Caco-2 (cell line): ENCODE measurements around the gene TMEM91. TPM values are rescaled to one million over a fixed set of nuclear protein-coding genes. Genes with fewer than 3 reads are reported as not detected.

Source experiments
- BruUV-seq: library from RNA; stranded (reverse); fragments of 400-500 nt; replicated peaks from 2 replicates; lab custom pipeline; 2021; lab: Mats Ljungman, UMichigan
- CTCF ChIA-PET: fragments of 300-600 bp; sonication (Branson Sonifier 250); formaldehyde crosslinking; loops from one replicate; lab custom pipeline; 2022; ENCODE audit warnings: antibody characterized with exemption; lab: Charles Lee
- POLR2A ChIA-PET: fragments of 300-600 bp; sonication (Branson Sonifier 250); formaldehyde crosslinking; loops from one replicate; lab custom pipeline; 2022; ENCODE audit warnings: antibody characterized with exemption; lab: Charles Lee
- DNase-seq, 2 experiments: peaks; one replicate each; pipeline versions ENCODE4 v3.0.0 to v3.0.0-alpha.2; 2020 to 2022
- H3K27me3 ChIP-seq: replicated peaks from 2 replicates; pipeline ENCODE4 v1.6.0; 2011; ENCODE audit warnings: low read length; ENCODE audit not compliant: control insufficient read depth, insufficient read depth
- H3K36me3 ChIP-seq: 2 replicates; pipeline ENCODE4 v1.5.1; 2011; ENCODE audit warnings: low read length; ENCODE audit not compliant: control insufficient read depth, insufficient read depth
- H3K4me1 ChIP-seq: fragments of 250-450 bp; sonication (Bioruptor Pico); 2 replicates; pipeline ENCODE4 v1.5.1; 2020; ENCODE audit warnings: mild to moderate bottlenecking
- H3K4me3 ChIP-seq: 2 replicates; pipeline ENCODE4 v1.5.1; 2011; ENCODE audit warnings: low read depth, mild to moderate bottlenecking, control low read depth, low read length
- H3K9me3 ChIP-seq: fragments of 250-450 bp; sonication (Bioruptor Pico); 2 replicates; pipeline ENCODE4 v1.5.1; 2020; ENCODE audit warnings: mild to moderate bottlenecking, moderate library complexity
- H3K27ac Mint-ChIP-seq: one replicate; pipeline ENCODE4 v1.8.0; 2022; ENCODE audit warnings: mixed read lengths; ENCODE audit not compliant: unreplicated experiment
- H3K27me3 Mint-ChIP-seq: one replicate; pipeline ENCODE4 v1.8.0; 2022; ENCODE audit warnings: mixed read lengths; ENCODE audit not compliant: insufficient read depth, unreplicated experiment
- H3K36me3 Mint-ChIP-seq: one replicate; pipeline ENCODE4 v1.8.0; 2022; ENCODE audit warnings: mild to moderate bottlenecking, mixed read lengths; ENCODE audit not compliant: insufficient read depth, unreplicated experiment
- H3K4me1 Mint-ChIP-seq: one replicate; pipeline ENCODE4 v1.8.0; 2022; ENCODE audit warnings: low read depth, mixed read lengths; ENCODE audit not compliant: unreplicated experiment
- H3K4me3 Mint-ChIP-seq: one replicate; pipeline ENCODE4 v1.8.0; 2022; ENCODE audit warnings: mild to moderate bottlenecking, moderate library complexity, mixed read lengths; ENCODE audit not compliant: unreplicated experiment
- H3K9me3 Mint-ChIP-seq: one replicate; pipeline ENCODE4 v1.8.0; 2022; ENCODE audit warnings: mixed read lengths; ENCODE audit not compliant: unreplicated experiment
- intact Hi-C: fragments of 100-400 bp; cut with micrococcal nuclease; formaldehyde crosslinking; loops from one replicate; pipeline ENCODE4 v1.10.0; 2022; ENCODE audit not compliant: unreplicated experiment
- total RNA-seq: library from RNA; stranded (reverse); gene quantifications from 2 replicates; pipeline ENCODE4 v1.2.3, GENCODE V29; 2022
- TF ChIP-seq, protein P1 (sequence below), 2 experiments: fragments of 200-600 bp in 1 of 2; IDR thresholded peaks; 1 replicate in 1 of 2; 2 replicates in 1 of 2; pipeline versions ENCODE4 v1.5.1 to v1.8.0; 2011 to 2022; ENCODE audit warnings: antibody characterized with exemption in 1 of 2, control low read depth in 1 of 2, inconsistent platforms in 1 of 2, low read depth in 1 of 2, low read length in 1 of 2, mild to moderate bottlenecking in 1 of 2, moderate library complexity in 1 of 2; ENCODE audit not compliant: insufficient read depth in 1 of 2, severe bottlenecking in 1 of 2, unreplicated experiment in 1 of 2

Gene TMEM91
- total RNA-seq, 1 experiment from 2014 or later: 1.4 TPM

GRCh38 chr19:41364524-41365391 lies 11.6 kb upstream of the TMEM91 start:
- ChIA-PET POLR2A (interaction anchor here (0.6 to 1.8 kb wide), 5 partner anchors 12 to 610 kb away, joined by 5 to 34 read pairs (median 8); partner anchors contain the start of genes DMAC2, RPS19 and TGFB1), CTCF (interaction anchor here (0.7 to 3.0 kb wide), 6 partner anchors 9 to 199 kb away, joined by 3 to 31 read pairs (median 4); no protein-coding TSS in a partner anchor)
- TF ChIP-seq, protein P1, sequence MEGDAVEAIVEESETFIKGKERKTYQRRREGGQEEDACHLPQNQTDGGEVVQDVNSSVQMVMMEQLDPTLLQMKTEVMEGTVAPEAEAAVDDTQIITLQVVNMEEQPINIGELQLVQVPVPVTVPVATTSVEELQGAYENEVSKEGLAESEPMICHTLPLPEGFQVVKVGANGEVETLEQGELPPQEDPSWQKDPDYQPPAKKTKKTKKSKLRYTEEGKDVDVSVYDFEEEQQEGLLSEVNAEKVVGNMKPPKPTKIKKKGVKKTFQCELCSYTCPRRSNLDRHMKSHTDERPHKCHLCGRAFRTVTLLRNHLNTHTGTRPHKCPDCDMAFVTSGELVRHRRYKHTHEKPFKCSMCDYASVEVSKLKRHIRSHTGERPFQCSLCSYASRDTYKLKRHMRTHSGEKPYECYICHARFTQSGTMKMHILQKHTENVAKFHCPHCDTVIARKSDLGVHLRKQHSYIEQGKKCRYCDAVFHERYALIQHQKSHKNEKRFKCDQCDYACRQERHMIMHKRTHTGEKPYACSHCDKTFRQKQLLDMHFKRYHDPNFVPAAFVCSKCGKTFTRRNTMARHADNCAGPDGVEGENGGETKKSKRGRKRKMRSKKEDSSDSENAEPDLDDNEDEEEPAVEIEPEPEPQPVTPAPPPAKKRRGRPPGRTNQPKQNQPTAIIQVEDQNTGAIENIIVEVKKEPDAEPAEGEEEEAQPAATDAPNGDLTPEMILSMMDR (IDR thresholded peaks at IDR 0.05; ENCODE audit: insufficient read depth in 1 of 2, low read depth in 1 of 2, low read length in 1 of 2, severe bottlenecking in 1 of 2, unreplicated experiment in 1 of 2): no peak
- Histone ChIP-seq H3K4me3 (peak overlapping the region; percentile 73), H3K27me3 (no peaks in the 10 kb centered on the region), H3K4me1 (peaks cover 10% of the 10 kb centered on the region), H3K9me3 (no peaks in the 10 kb centered on the region), H3K36me3 (no peaks in the 10 kb centered on the region)
- DNase-seq: no peak
- Mint-ChIP-seq H3K27me3 (no peaks in the 10 kb centered on the region), H3K27ac (peak overlapping the region; percentile 93), H3K4me3 (peak overlapping the region; percentile 85), H3K9me3 (no peaks in the 10 kb centered on the region), H3K4me1 (no peaks in the 10 kb centered on the region), H3K36me3 (peaks cover 15% of the 10 kb centered on the region)
- BruUV-seq: no TSS peak
- intact Hi-C loops: loop anchor here (1.0 to 2.0 kb wide), 2 partner anchors 33 to 74 kb away; partner anchors contain the start of genes BCKDHA, DMAC2 and EXOSC5

GRCh38 chr19:41366089-41366488 lies 10.2 kb upstream of the TMEM91 start:
- H3K4me3 Mint-ChIP-seq: peak overlapping the region; percentile 12
- Histone ChIP-seq H3K36me3 (no peaks in the 10 kb centered on the region), H3K4me1 (peaks cover 10% of the 10 kb centered on the region), H3K27me3 (no peaks in the 10 kb centered on the region), H3K4me3 (no peak overlapping the region), H3K9me3 (no peaks in the 10 kb centered on the region)
- no peaks in the 10 kb centered on the region for H3K27me3 Mint-ChIP-seq
- BruUV-seq: no TSS peak
- peak in 1 of 2 experiments; percentile 28 for DNase-seq
- POLR2A ChIA-PET: interaction anchor here (0.5 to 0.6 kb wide), 2 partner anchors 13 to 589 kb away, joined by 4 to 17 read pairs; partner anchors contain the start of gene TGFB1
- no peaks in the 10 kb centered on the region for H3K9me3 Mint-ChIP-seq
- H3K4me1 Mint-ChIP-seq: no peaks in the 10 kb centered on the region
- CTCF ChIA-PET: no interaction called here
- H3K27ac Mint-ChIP-seq: peak overlapping the region; percentile 11
- peaks cover 15% of the 10 kb centered on the region for H3K36me3 Mint-ChIP-seq
- intact Hi-C loops: no loop called here
- TF ChIP-seq, protein P1 (IDR thresholded peaks at IDR 0.05; ENCODE audit: insufficient read depth in 1 of 2, low read depth in 1 of 2, low read length in 1 of 2, severe bottlenecking in 1 of 2, unreplicated experiment in 1 of 2): no peak

GRCh38 chr19:41367848-41368301 lies 8.5 kb upstream of the TMEM91 start:
- BruUV-seq: no TSS peak
- DNase-seq: no peak
- ChIA-PET POLR2A (no interaction called here), CTCF (no interaction called here)
- intact Hi-C loops: no loop called here
- no peaks in the 10 kb centered on the region for H3K4me1 Mint-ChIP-seq
- H3K27ac Mint-ChIP-seq: no peak overlapping the region
- H3K4me1 ChIP-seq: peaks cover 10% of the 10 kb centered on the region
- no peaks in the 10 kb centered on the region for H3K27me3 Mint-ChIP-seq
- no peaks in the 10 kb centered on the region for H3K9me3 Mint-ChIP-seq
- TF ChIP-seq, protein P1 (IDR thresholded peaks at IDR 0.05; ENCODE audit: insufficient read depth in 1 of 2, low read depth in 1 of 2, low read length in 1 of 2, severe bottlenecking in 1 of 2, unreplicated experiment in 1 of 2): no peak
- no peaks in the 10 kb centered on the region for H3K27me3 ChIP-seq
- no peaks in the 10 kb centered on the region for H3K9me3 ChIP-seq
- no peak overlapping the region for H3K4me3 ChIP-seq
- H3K36me3 ChIP-seq: no peaks in the 10 kb centered on the region
- peaks cover 14% of the 10 kb centered on the region for H3K36me3 Mint-ChIP-seq
- no peak overlapping the region for H3K4me3 Mint-ChIP-seq
